ENCODE measurements around the gene NINJ1.

NINJ1 gene

GRCh38 chr9:93079371-93079770, 54.7 kb downstream of the NINJ1 start:
- no peak overlapping the region for H3K27ac ChIP-seq (ENCODE audit: poor library complexity, severe bottlenecking)
- TF ChIP-seq CTCF (IDR thresholded peaks at IDR 0.05; ENCODE audit: poor library complexity, severe bottlenecking): no peak
- no peaks in the 10 kb centered on the region for H3K27me3 ChIP-seq (ENCODE audit: insufficient read depth, poor library complexity, severe bottlenecking)
- ATAC-seq (ENCODE audit: low read depth) (no peak), DNase-seq (ENCODE audit: low spot score) (no peak)
- no peaks in the 10 kb centered on the region for H3K4me1 ChIP-seq (ENCODE audit: insufficient read depth, poor library complexity, severe bottlenecking)
- no peaks in the 10 kb centered on the region for H3K9me3 ChIP-seq (ENCODE audit: severe bottlenecking)
- H3K4me3 ChIP-seq (ENCODE audit: severe bottlenecking): no peak overlapping the region
- H3K36me3 ChIP-seq (ENCODE audit: low read depth): no peaks in the 10 kb centered on the region

DNA sequence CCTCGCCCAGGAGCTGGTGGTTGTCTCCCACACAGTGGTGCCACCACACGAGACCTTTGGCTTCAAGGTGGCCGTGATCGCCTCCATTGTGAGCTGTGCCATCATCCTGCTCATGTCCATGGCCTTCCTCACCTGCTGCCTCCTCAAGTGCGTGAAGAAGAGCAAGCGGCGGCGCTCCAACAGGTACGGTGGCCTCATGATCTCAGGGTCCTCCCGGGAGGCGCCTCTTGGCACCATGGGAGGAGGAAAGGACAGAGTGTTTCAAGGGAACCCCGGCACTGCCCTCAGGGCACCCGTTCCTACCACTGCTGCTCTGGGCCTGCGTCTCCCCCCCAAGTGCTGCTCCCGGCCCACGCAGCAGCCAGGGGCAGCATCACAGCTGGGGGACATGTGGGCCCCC, 56.2 kb downstream of the NINJ1 start:
- H3K27ac ChIP-seq (ENCODE audit: poor library complexity, severe bottlenecking): no peak overlapping the region
- no peak for TF ChIP-seq CTCF (IDR thresholded peaks at IDR 0.05; ENCODE audit: poor library complexity, severe bottlenecking)
- no peaks in the 10 kb centered on the region for H3K4me1 ChIP-seq (ENCODE audit: insufficient read depth, poor library complexity, severe bottlenecking)
- no peaks in the 10 kb centered on the region for H3K27me3 ChIP-seq (ENCODE audit: insufficient read depth, poor library complexity, severe bottlenecking)
- DNase-seq (ENCODE audit: low spot score) (no peak), ATAC-seq (ENCODE audit: low read depth) (no peak)
- H3K36me3 ChIP-seq (ENCODE audit: low read depth): no peaks in the 10 kb centered on the region
- H3K4me3 ChIP-seq (ENCODE audit: severe bottlenecking): no peak overlapping the region
- no peaks in the 10 kb centered on the region for H3K9me3 ChIP-seq (ENCODE audit: severe bottlenecking)

DNA sequence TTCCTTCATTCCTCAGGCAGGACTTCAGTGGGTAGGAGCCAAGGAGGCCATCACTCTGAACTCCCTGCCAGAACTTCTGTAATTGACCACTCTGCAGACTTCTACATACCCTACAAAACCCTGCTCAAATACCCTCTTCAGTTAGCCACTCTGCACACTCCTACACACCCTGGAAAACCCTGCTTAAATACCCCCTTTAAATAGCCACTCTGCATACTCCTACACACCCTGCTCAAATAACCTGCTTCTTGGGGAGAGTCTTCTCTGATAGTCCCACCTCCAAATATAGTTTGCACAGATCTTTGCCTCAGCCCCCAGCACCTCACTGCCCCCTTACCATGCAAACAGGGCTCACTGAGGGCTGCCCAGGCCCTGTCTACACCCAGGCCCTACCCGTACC, 56.7 kb downstream of the NINJ1 start:
- Histone ChIP-seq H3K9me3 (ENCODE audit: severe bottlenecking) (no peaks in the 10 kb centered on the region), H3K27ac (ENCODE audit: poor library complexity, severe bottlenecking) (no peak overlapping the region), H3K4me3 (ENCODE audit: severe bottlenecking) (no peak overlapping the region), H3K36me3 (ENCODE audit: low read depth) (no peaks in the 10 kb centered on the region), H3K27me3 (ENCODE audit: insufficient read depth, poor library complexity, severe bottlenecking) (no peaks in the 10 kb centered on the region), H3K4me1 (ENCODE audit: insufficient read depth, poor library complexity, severe bottlenecking) (no peaks in the 10 kb centered on the region)
- no peak for ATAC-seq (ENCODE audit: low read depth)
- no peak for TF ChIP-seq CTCF (IDR thresholded peaks at IDR 0.05; ENCODE audit: poor library complexity, severe bottlenecking)
- no peak for DNase-seq (ENCODE audit: low spot score)

DNA sequence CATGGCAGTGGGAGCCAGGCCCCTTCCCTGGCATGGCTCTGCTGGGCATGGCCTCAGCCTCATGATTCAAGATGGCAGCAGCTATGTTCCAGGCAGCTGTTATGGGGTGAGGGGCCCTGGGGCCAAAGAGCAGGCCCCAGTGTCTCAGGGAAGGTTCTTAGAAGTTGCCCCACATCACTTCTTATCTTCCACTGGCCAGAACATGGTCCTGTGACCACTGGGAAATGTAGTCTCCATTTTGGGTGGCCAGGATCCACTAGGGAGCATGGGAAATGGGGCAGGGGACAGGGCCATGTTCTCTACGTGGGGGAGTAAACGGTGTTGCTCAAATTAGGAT, 57.3 kb downstream of the NINJ1 start:
- ATAC-seq (ENCODE audit: low read depth): no peak
- H3K27me3 ChIP-seq (ENCODE audit: insufficient read depth, poor library complexity, severe bottlenecking): no peaks in the 10 kb centered on the region
- H3K36me3 ChIP-seq (ENCODE audit: low read depth): no peaks in the 10 kb centered on the region
- no peaks in the 10 kb centered on the region for H3K4me1 ChIP-seq (ENCODE audit: insufficient read depth, poor library complexity, severe bottlenecking)
- no peak for DNase-seq (ENCODE audit: low spot score)
- H3K9me3 ChIP-seq (ENCODE audit: severe bottlenecking): no peaks in the 10 kb centered on the region
- TF ChIP-seq CTCF (IDR thresholded peaks at IDR 0.05; ENCODE audit: poor library complexity, severe bottlenecking): no peak
- H3K27ac ChIP-seq (ENCODE audit: poor library complexity, severe bottlenecking): no peak overlapping the region
- H3K4me3 ChIP-seq (ENCODE audit: severe bottlenecking): no peak overlapping the region

- TF ChIP-seq CTCF (IDR thresholded peaks at IDR 0.05; ENCODE audit: poor library complexity, severe bottlenecking): no peak
- Histone ChIP-seq H3K36me3 (ENCODE audit: low read depth) (no peaks in the 10 kb centered on the region), H3K27me3 (ENCODE audit: insufficient read depth, poor library complexity, severe bottlenecking) (no peaks in the 10 kb centered on the region), H3K4me3 (ENCODE audit: severe bottlenecking) (no peak overlapping the region), H3K4me1 (ENCODE audit: insufficient read depth, poor library complexity, severe bottlenecking) (no peaks in the 10 kb centered on the region), H3K9me3 (ENCODE audit: severe bottlenecking) (no peaks in the 10 kb centered on the region), H3K27ac (ENCODE audit: poor library complexity, severe bottlenecking) (no peak overlapping the region)
- ATAC-seq (ENCODE audit: low read depth): no peak
- no peak for DNase-seq (ENCODE audit: low spot score)
Measured at GRCh38 chr9:93076101-93076791, 57.8 kb downstream of the NINJ1 start.
